AG09309 (cell line): ENCODE measurements around the gene CCL24.
A peak's percentile ranks its signal among the peaks of the same experiment; 100 is the strongest.
"Not testable (repeated sequence)": the region's sequence is repeated elsewhere in the genome, so short reads cannot be mapped to it uniquely, and the experiment has no call there.

Experiments used
- DNase-seq: peaks from one replicate; pipeline ENCODE4 v3.0.0-alpha.2; 2010; ENCODE audit warnings: low read depth
- H3K4me3 ChIP-seq: 2 replicates; pipeline ENCODE4 v1.5.1; 2011; ENCODE audit warnings: mild to moderate bottlenecking, low read depth, low read length, moderate library complexity; ENCODE audit not compliant: control insufficient read depth
- TF ChIP-seq, protein P1 (sequence below): IDR thresholded peaks from 2 replicates; pipeline ENCODE4 v1.5.1; 2011; ENCODE audit warnings: mild to moderate bottlenecking, low read depth, low read length, inconsistent platforms; ENCODE audit not compliant: insufficient read depth, control insufficient read depth; ENCODE audit errors: missing control alignments

CCL24 gene

DNA sequence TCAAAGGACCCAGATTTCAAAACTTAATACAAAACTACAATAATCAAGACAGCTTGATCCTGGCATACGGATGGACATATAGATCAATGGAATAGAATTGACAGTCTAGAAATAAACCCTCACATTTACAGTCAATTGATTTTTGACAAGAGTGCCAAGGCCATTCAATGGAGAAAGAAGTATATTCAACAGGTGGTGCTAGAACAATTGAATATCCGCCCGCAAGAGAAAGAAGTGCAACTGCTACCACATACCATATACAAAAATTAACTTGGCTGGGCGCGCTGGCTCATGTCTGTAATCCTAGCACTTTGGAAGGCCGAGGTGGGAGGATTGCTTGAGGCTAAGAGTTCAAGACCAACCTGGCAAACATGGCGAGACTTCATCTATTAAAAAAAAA, 23.2 kb upstream of the CCL24 start:
- H3K4me3 ChIP-seq, result no peak overlapping the region
- TF ChIP-seq, protein P1, sequence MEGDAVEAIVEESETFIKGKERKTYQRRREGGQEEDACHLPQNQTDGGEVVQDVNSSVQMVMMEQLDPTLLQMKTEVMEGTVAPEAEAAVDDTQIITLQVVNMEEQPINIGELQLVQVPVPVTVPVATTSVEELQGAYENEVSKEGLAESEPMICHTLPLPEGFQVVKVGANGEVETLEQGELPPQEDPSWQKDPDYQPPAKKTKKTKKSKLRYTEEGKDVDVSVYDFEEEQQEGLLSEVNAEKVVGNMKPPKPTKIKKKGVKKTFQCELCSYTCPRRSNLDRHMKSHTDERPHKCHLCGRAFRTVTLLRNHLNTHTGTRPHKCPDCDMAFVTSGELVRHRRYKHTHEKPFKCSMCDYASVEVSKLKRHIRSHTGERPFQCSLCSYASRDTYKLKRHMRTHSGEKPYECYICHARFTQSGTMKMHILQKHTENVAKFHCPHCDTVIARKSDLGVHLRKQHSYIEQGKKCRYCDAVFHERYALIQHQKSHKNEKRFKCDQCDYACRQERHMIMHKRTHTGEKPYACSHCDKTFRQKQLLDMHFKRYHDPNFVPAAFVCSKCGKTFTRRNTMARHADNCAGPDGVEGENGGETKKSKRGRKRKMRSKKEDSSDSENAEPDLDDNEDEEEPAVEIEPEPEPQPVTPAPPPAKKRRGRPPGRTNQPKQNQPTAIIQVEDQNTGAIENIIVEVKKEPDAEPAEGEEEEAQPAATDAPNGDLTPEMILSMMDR, result no peak
- no peak for DNase-seq

- TF ChIP-seq, protein P1, result no peak
- no peak overlapping the region for H3K4me3 ChIP-seq
- no peak for DNase-seq
These were observed 22.2 kb upstream of the CCL24 start for GRCh38 chr7:75835688-75836285.

- not testable (repeated sequence) for DNase-seq, H3K4me3 ChIP-seq
These were observed 20.1 kb upstream of the CCL24 start for GRCh38 chr7:75833662-75834061.

DNA sequence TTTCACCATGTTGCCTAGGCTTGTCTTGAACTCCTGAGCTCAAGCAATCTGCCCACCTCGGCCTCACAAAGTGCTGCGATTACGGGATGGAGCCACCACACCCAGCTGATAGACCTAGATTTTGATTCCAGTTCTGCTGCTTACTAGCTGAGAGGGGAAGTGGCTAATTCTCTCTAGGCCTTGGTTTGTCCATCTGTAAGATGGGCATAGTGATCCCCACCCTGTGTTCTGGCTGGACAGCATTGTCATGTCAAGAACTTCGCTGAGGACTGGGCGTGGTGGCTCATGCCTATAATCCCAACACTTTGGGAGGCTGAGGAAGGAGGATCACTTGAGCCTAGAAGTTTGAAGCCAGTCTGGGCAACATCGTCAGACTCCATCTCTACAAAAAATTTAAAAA, 17.4 kb upstream of the CCL24 start:
- TF ChIP-seq, protein P1, result no peak
- no peak overlapping the region for H3K4me3 ChIP-seq
- no peak for DNase-seq

DNA sequence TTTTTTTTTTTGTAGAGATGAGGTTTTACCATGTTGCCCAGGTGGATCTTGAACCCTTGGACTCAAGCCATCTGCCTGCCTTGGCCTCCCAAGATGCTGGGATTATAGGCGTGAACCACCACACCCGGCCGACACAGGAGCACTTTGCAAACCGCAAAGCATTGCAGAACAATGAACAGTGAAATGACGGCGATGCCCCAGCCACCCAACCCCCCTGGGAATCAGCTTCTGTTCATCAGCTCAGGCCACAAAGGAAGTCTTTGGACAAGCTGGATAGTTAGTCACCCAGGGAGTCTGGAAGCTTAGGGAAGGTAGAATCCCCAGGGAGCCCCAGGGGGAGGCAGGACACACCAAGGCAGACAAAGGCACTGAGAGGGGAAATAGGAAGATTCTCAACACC, 16.1 kb upstream of the CCL24 start:
- DNase-seq, result peak; percentile 8

DNA sequence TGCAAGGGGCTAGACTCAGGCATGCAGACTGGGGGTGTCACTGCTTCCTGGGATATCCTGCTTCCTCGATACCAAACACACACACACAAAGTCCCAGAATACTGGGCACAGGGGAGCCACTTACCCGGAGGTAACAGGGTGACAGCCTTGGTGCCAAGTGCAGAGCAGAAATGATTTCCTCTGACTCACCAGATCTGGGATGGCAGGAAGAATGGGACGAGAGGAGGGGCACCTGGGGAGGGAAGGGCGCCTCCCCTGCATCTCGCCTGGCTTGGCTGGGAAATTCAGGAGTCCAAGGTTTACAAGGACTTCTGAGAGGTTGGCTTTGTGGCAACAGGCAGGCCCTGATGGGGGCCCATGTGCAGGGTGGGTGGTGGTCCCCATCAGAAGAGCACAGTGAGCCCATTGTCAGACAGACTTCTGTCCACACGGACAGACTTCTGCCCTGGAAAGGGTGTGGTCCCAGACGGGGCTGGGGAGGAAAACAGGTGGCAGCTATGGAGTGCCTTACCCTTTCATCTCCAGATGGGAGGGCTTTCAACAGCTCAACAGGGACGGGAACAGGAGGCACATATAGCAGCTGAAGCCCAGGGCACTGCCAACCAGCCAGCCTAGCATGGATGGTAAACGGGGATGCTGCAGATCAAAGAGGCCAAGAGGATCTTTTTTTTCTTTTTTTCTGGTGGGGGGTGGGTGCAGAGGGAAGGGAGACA, 9.7 kb upstream of the CCL24 start:
- no peak for DNase-seq
- TF ChIP-seq, protein P1, result no peak
- no peak overlapping the region for H3K4me3 ChIP-seq

More for the DNA sequence above, 16.1 kb upstream of the CCL24 start:
- not testable (repeated sequence) for H3K4me3 ChIP-seq

- TF ChIP-seq, protein P1, result no peak
- no peak overlapping the region for H3K4me3 ChIP-seq
- no peak for DNase-seq
These were observed 7.1 kb upstream of the CCL24 start for GRCh38 chr7:75820688-75821087.

DNA sequence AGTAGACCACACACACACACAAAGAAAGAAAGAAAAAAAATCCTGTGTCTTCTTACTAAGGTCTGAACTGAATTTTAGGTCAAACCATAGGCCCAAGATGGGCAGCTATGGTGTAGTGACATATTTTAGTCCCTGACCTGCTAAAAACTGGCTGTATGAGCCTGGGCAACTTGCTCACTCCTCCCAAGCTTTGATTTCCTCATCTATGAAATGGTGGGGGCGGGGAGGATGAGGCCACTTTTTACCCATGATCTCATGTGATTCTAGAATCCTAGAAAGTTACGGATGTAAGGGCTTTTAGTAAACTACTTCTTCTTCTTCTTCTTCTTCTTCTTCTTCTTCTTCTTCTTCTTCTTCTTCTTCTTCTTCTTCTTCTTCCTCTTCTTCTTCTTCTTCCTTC, 6.1 kb upstream of the CCL24 start:
- no peak overlapping the region for H3K4me3 ChIP-seq
- TF ChIP-seq, protein P1, result no peak
- no peak for DNase-seq
